HFFc6 (cell line): ENCODE data around the gene SRPK1. TPM values are rescaled to one million over a fixed set of nuclear protein-coding genes. Genes with fewer than 3 reads are reported as not detected.

Experiments used
- DNase-seq: peaks from one replicate; pipeline ENCODE4 v3.0.0-alpha.2; 2018
- H3K27ac Mint-ChIP-seq: 2 replicates; pipeline ENCODE4 v1.8.0; 2020; ENCODE audit warnings: mild to moderate bottlenecking, mixed read lengths
- H3K27me3 Mint-ChIP-seq: 2 replicates; pipeline ENCODE4 v1.8.0; 2021; ENCODE audit warnings: mild to moderate bottlenecking, moderate library complexity, mixed read lengths; ENCODE audit not compliant: insufficient read depth
- H3K36me3 Mint-ChIP-seq: 2 replicates; pipeline ENCODE4 v1.8.0; 2021; ENCODE audit warnings: low read depth, mixed read lengths
- H3K4me1 Mint-ChIP-seq: 2 replicates; pipeline ENCODE4 v1.8.0; 2020; ENCODE audit warnings: low read depth, mixed read lengths
- H3K4me3 Mint-ChIP-seq: 2 replicates; pipeline ENCODE4 v1.8.0; 2020; ENCODE audit warnings: mild to moderate bottlenecking, moderate library complexity, mixed read lengths
- H3K9me3 Mint-ChIP-seq: 2 replicates; pipeline ENCODE4 v1.8.0; 2020; ENCODE audit warnings: mild to moderate bottlenecking, mixed read lengths
- CTCF ChIP-seq: fragments of 200-600 bp; sonication (generic); IDR thresholded peaks from 2 replicates; pipeline ENCODE4 v1.5.0; 2021; ENCODE audit warnings: antibody characterized with exemption, mild to moderate bottlenecking
- total RNA-seq, 6 experiments: library from RNA; stranded (reverse); fragmentation: NEBNext Ultra II Directional; extraction: Animal tissue kit (Norgen Biotek cat#: 25700); gene quantifications; 2 replicates in 1 of 6; 3 replicates in 5 of 6; pipeline ENCODE4 v1.2.3, GENCODE V29; 2021

SRPK1 gene
- total RNA-seq, 6 experiments from 2014 or later: 45.9 to 55.2 (median 48.3) TPM

GRCh38 chr6:35897486-35897885, 23.4 kb downstream of the SRPK1 start:
- no peaks in the 10 kb centered on the region for H3K9me3 Mint-ChIP-seq
- DNase-seq: no peak
- peaks cover 21% of the 10 kb centered on the region for H3K4me1 Mint-ChIP-seq
- no peaks in the 10 kb centered on the region for H3K27me3 Mint-ChIP-seq
- TF ChIP-seq CTCF: no peak
- H3K36me3 Mint-ChIP-seq: peaks cover 37% of the 10 kb centered on the region
- H3K27ac Mint-ChIP-seq: no peak overlapping the region
- no peak overlapping the region for H3K4me3 Mint-ChIP-seq

- Mint-ChIP-seq H3K27ac (no peak overlapping the region), H3K9me3 (no peaks in the 10 kb centered on the region), H3K36me3 (peaks cover 37% of the 10 kb centered on the region), H3K27me3 (no peaks in the 10 kb centered on the region), H3K4me1 (peaks cover 21% of the 10 kb centered on the region), H3K4me3 (no peak overlapping the region)
- no peak for DNase-seq
- no peak for TF ChIP-seq CTCF
Observed at GRCh38 chr6:35897036-35897435, 23.9 kb downstream of the SRPK1 start.

- H3K36me3 Mint-ChIP-seq: peaks cover 37% of the 10 kb centered on the region
- peaks cover 21% of the 10 kb centered on the region for H3K4me1 Mint-ChIP-seq
- TF ChIP-seq CTCF: no peak
- no peaks in the 10 kb centered on the region for H3K27me3 Mint-ChIP-seq
- DNase-seq: no peak
- no peak overlapping the region for H3K27ac Mint-ChIP-seq
- H3K4me3 Mint-ChIP-seq: no peak overlapping the region
- no peaks in the 10 kb centered on the region for H3K9me3 Mint-ChIP-seq
Observed at GRCh38 chr6:35896228-35896627, 24.7 kb downstream of the SRPK1 start.

- no peak for TF ChIP-seq CTCF
- no peak overlapping the region for H3K27ac Mint-ChIP-seq
- no peaks in the 10 kb centered on the region for H3K9me3 Mint-ChIP-seq
- DNase-seq: no peak
- peaks cover 21% of the 10 kb centered on the region for H3K4me1 Mint-ChIP-seq
- H3K36me3 Mint-ChIP-seq: peaks cover 30% of the 10 kb centered on the region
- no peak overlapping the region for H3K4me3 Mint-ChIP-seq
- H3K27me3 Mint-ChIP-seq: no peaks in the 10 kb centered on the region
Observed at GRCh38 chr6:35895560-35895959, 25.3 kb downstream of the SRPK1 start.

- Mint-ChIP-seq H3K27me3 (no peaks in the 10 kb centered on the region), H3K9me3 (no peaks in the 10 kb centered on the region), H3K4me3 (no peak overlapping the region), H3K4me1 (peaks cover 21% of the 10 kb centered on the region), H3K27ac (no peak overlapping the region), H3K36me3 (peaks cover 24% of the 10 kb centered on the region)
- no peak for DNase-seq
- no peak for TF ChIP-seq CTCF
Observed at GRCh38 chr6:35894776-35895175, 26.1 kb downstream of the SRPK1 start.

GRCh38 chr6:35893246-35893645, 27.7 kb downstream of the SRPK1 start:
- peaks cover 21% of the 10 kb centered on the region for H3K4me1 Mint-ChIP-seq
- no peak for TF ChIP-seq CTCF
- DNase-seq: no peak
- H3K9me3 Mint-ChIP-seq: no peaks in the 10 kb centered on the region
- H3K27me3 Mint-ChIP-seq: no peaks in the 10 kb centered on the region
- no peak overlapping the region for H3K4me3 Mint-ChIP-seq
- peaks cover 14% of the 10 kb centered on the region for H3K36me3 Mint-ChIP-seq
- no peak overlapping the region for H3K27ac Mint-ChIP-seq
